ENCODE data around the gene CCDC185. TPM values are rescaled to one million over a fixed set of nuclear protein-coding genes. Genes with fewer than 3 reads are reported as not detected.

The CCDC185 gene
- total RNA-seq, 1 donor from 2014 or later = not detected

GRCh38 chr1:223423641-223424233 lies 30.5 kb downstream of the CCDC185 start:
- Mint-ChIP-seq H3K27ac (no peak overlapping the region), H3K4me3 (no peak overlapping the region), H3K4me1 (ENCODE audit: low read depth) (no peaks in the 10 kb centered on the region), H3K9me3 (no peaks in the 10 kb centered on the region), H3K36me3 (ENCODE audit: low read depth) (no peaks in the 10 kb centered on the region), H3K27me3 (ENCODE audit: insufficient read depth) (peaks cover 1% of the 10 kb centered on the region)
- intact Hi-C loops (cut with micrococcal nuclease) = no loop called here
- no peak for DNase-seq (ENCODE audit: low spot score)

GRCh38 chr1:223425550-223425949 lies 32.3 kb downstream of the CCDC185 start:
- Mint-ChIP-seq H3K4me3 (no peak overlapping the region), H3K9me3 (no peaks in the 10 kb centered on the region), H3K36me3 (ENCODE audit: low read depth) (no peaks in the 10 kb centered on the region), H3K27me3 (ENCODE audit: insufficient read depth) (peaks cover 2% of the 10 kb centered on the region), H3K4me1 (ENCODE audit: low read depth) (no peaks in the 10 kb centered on the region), H3K27ac (no peak overlapping the region)
- intact Hi-C loops (cut with micrococcal nuclease) = no loop called here
- DNase-seq (ENCODE audit: low spot score) = no peak

- H3K9me3 Mint-ChIP-seq = no peaks in the 10 kb centered on the region
- H3K4me3 Mint-ChIP-seq = no peak overlapping the region
- H3K4me1 Mint-ChIP-seq (ENCODE audit: low read depth) = no peaks in the 10 kb centered on the region
- no peak overlapping the region for H3K27ac Mint-ChIP-seq
- no peak for DNase-seq (ENCODE audit: low spot score)
- intact Hi-C loops (cut with micrococcal nuclease) = no loop called here
- H3K36me3 Mint-ChIP-seq (ENCODE audit: low read depth) = no peaks in the 10 kb centered on the region
- H3K27me3 Mint-ChIP-seq (ENCODE audit: insufficient read depth) = peaks cover 4% of the 10 kb centered on the region
Measured at GRCh38 chr1:223426936-223427335, 33.7 kb downstream of the CCDC185 start.

GRCh38 chr1:223429313-223429731 lies 36.1 kb downstream of the CCDC185 start:
- H3K4me3 Mint-ChIP-seq = no peak overlapping the region
- intact Hi-C loops (cut with micrococcal nuclease) = no loop called here
- H3K4me1 Mint-ChIP-seq (ENCODE audit: low read depth) = no peaks in the 10 kb centered on the region
- H3K9me3 Mint-ChIP-seq = no peaks in the 10 kb centered on the region
- no peak overlapping the region for H3K27ac Mint-ChIP-seq
- peaks cover 4% of the 10 kb centered on the region for H3K27me3 Mint-ChIP-seq (ENCODE audit: insufficient read depth)
- H3K36me3 Mint-ChIP-seq (ENCODE audit: low read depth) = no peaks in the 10 kb centered on the region
- DNase-seq (ENCODE audit: low spot score) = no peak

GRCh38 chr1:223429821-223430220 lies 36.6 kb downstream of the CCDC185 start:
- H3K27ac Mint-ChIP-seq = no peak overlapping the region
- peaks cover 4% of the 10 kb centered on the region for H3K27me3 Mint-ChIP-seq (ENCODE audit: insufficient read depth)
- no peak overlapping the region for H3K4me3 Mint-ChIP-seq
- intact Hi-C loops (cut with micrococcal nuclease) = no loop called here
- H3K9me3 Mint-ChIP-seq = no peaks in the 10 kb centered on the region
- no peaks in the 10 kb centered on the region for H3K4me1 Mint-ChIP-seq (ENCODE audit: low read depth)
- no peak for DNase-seq (ENCODE audit: low spot score)
- H3K36me3 Mint-ChIP-seq (ENCODE audit: low read depth) = no peaks in the 10 kb centered on the region

GRCh38 chr1:223430236-223430635 lies 37.0 kb downstream of the CCDC185 start:
- Mint-ChIP-seq H3K27ac (no peak overlapping the region), H3K4me1 (ENCODE audit: low read depth) (no peaks in the 10 kb centered on the region), H3K36me3 (ENCODE audit: low read depth) (no peaks in the 10 kb centered on the region), H3K4me3 (no peak overlapping the region), H3K9me3 (no peaks in the 10 kb centered on the region), H3K27me3 (ENCODE audit: insufficient read depth) (peaks cover 4% of the 10 kb centered on the region)
- intact Hi-C loops (cut with micrococcal nuclease) = no loop called here
- DNase-seq (ENCODE audit: low spot score) = no peak

- DNase-seq (ENCODE audit: low spot score) = no peak
- peaks cover 14% of the 10 kb centered on the region for H3K9me3 Mint-ChIP-seq
- no peaks in the 10 kb centered on the region for H3K36me3 Mint-ChIP-seq (ENCODE audit: low read depth)
- no peaks in the 10 kb centered on the region for H3K4me1 Mint-ChIP-seq (ENCODE audit: low read depth)
- H3K27ac Mint-ChIP-seq = no peak overlapping the region
- H3K27me3 Mint-ChIP-seq (ENCODE audit: insufficient read depth) = no peaks in the 10 kb centered on the region
- intact Hi-C loops (cut with micrococcal nuclease) = no loop called here
- H3K4me3 Mint-ChIP-seq = no peak overlapping the region
Measured at GRCh38 chr1:223437151-223437550, 43.9 kb downstream of the CCDC185 start.

- no peak for DNase-seq (ENCODE audit: low spot score)
- Mint-ChIP-seq H3K4me1 (ENCODE audit: low read depth) (no peaks in the 10 kb centered on the region), H3K36me3 (ENCODE audit: low read depth) (no peaks in the 10 kb centered on the region), H3K4me3 (no peak overlapping the region), H3K27ac (no peak overlapping the region), H3K27me3 (ENCODE audit: insufficient read depth) (no peaks in the 10 kb centered on the region), H3K9me3 (peaks cover 46% of the 10 kb centered on the region)
- intact Hi-C loops (cut with micrococcal nuclease) = no loop called here
Measured at GRCh38 chr1:223443397-223443796, 50.2 kb downstream of the CCDC185 start.

- H3K4me1 Mint-ChIP-seq (ENCODE audit: low read depth) = no peaks in the 10 kb centered on the region
- peaks cover 46% of the 10 kb centered on the region for H3K9me3 Mint-ChIP-seq
- no peak for DNase-seq (ENCODE audit: low spot score)
- H3K4me3 Mint-ChIP-seq = no peak overlapping the region
- no peak overlapping the region for H3K27ac Mint-ChIP-seq
- intact Hi-C loops (cut with micrococcal nuclease) = no loop called here
- H3K27me3 Mint-ChIP-seq (ENCODE audit: insufficient read depth) = no peaks in the 10 kb centered on the region
- no peaks in the 10 kb centered on the region for H3K36me3 Mint-ChIP-seq (ENCODE audit: low read depth)
Measured at GRCh38 chr1:223444411-223444810, 51.2 kb downstream of the CCDC185 start.

Other genes starting within 250 kb of the CCDC185 start
- not detected in 2 replicates for gene SUSD4, start 29.2 kb upstream of the CCDC185 start, total RNA-seq